ENCODE measurements around the gene HOXA4.

Gene HOXA4

DNA sequence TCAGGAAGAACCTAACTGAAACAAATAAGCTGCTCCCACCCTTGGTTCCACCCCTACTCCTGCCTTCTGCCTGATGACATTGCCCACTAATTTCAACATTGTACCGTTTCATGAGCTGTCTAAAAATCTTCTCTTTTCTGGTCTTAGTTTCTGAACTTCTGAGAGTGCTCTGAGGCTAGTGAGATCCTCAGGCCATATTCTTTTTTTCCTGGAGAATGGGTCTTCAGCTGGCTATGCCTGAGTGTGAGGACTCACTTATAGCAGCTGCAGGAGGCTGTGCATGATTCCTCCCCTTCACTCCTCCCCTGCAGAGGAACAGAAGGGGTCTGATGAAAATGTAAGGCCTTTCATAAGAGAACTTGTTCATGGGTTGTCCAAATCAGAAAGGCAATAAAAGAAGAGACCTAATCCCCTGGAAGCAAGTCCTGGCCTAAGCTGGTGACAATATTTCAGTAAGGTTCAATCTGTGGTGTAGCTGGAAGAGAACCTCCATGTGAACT, 11.1 kb downstream of the HOXA4 start:
- DNase-seq (ENCODE audit: insufficient read length, low spot score) (no peak), FAIRE-seq (no peak)
- TF ChIP-seq SPI1 (IDR thresholded peaks at IDR 0.05; ENCODE audit: low read depth, low read length) (no peak), POU2F2 (IDR thresholded peaks at IDR 0.05; ENCODE audit: low read depth, low read length) (no peak), POLR2A (IDR thresholded peaks at IDR 0.05; ENCODE audit: low read depth, low read length) (no peak), POLR2AphosphoS5 (IDR thresholded peaks at IDR 0.05; ENCODE audit: low read depth, low read length) (no peak), TAF1 (IDR thresholded peaks at IDR 0.05; ENCODE audit: low read depth, low read length) (no peak), PAX5 (IDR thresholded peaks at IDR 0.05; ENCODE audit: insufficient read depth, low read length, severe bottlenecking) (no peak)

- TF ChIP-seq POU2F2 (IDR thresholded peaks at IDR 0.05; ENCODE audit: low read depth, low read length), result no peak
- no peak for TF ChIP-seq SPI1 (IDR thresholded peaks at IDR 0.05; ENCODE audit: low read depth, low read length)
- TF ChIP-seq TAF1 (IDR thresholded peaks at IDR 0.05; ENCODE audit: low read depth, low read length), result no peak
- TF ChIP-seq PAX5 (IDR thresholded peaks at IDR 0.05; ENCODE audit: insufficient read depth, low read length, severe bottlenecking), result no peak
- TF ChIP-seq POLR2A (IDR thresholded peaks at IDR 0.05; ENCODE audit: low read depth, low read length), result no peak
- no peak for TF ChIP-seq POLR2AphosphoS5 (IDR thresholded peaks at IDR 0.05; ENCODE audit: low read depth, low read length)
- no peak for DNase-seq (ENCODE audit: insufficient read length, low spot score)
- FAIRE-seq, result no peak
Observed at GRCh38 chr7:27118580-27118979, 12.0 kb downstream of the HOXA4 start.

- FAIRE-seq, result no peak
- no peak for TF ChIP-seq POLR2AphosphoS5 (IDR thresholded peaks at IDR 0.05; ENCODE audit: low read depth, low read length)
- no peak for TF ChIP-seq POLR2A (IDR thresholded peaks at IDR 0.05; ENCODE audit: low read depth, low read length)
- TF ChIP-seq TAF1 (IDR thresholded peaks at IDR 0.05; ENCODE audit: low read depth, low read length), result no peak
- TF ChIP-seq POU2F2 (IDR thresholded peaks at IDR 0.05; ENCODE audit: low read depth, low read length), result no peak
- no peak for TF ChIP-seq SPI1 (IDR thresholded peaks at IDR 0.05; ENCODE audit: low read depth, low read length)
- TF ChIP-seq PAX5 (IDR thresholded peaks at IDR 0.05; ENCODE audit: insufficient read depth, low read length, severe bottlenecking), result no peak
- no peak for DNase-seq (ENCODE audit: insufficient read length, low spot score)
Observed at GRCh38 chr7:27117887-27118491, 12.6 kb downstream of the HOXA4 start.

- FAIRE-seq (no peak), DNase-seq (ENCODE audit: insufficient read length, low spot score) (no peak)
- TF ChIP-seq POU2F2 (IDR thresholded peaks at IDR 0.05; ENCODE audit: low read depth, low read length), result no peak
- no peak for TF ChIP-seq PAX5 (IDR thresholded peaks at IDR 0.05; ENCODE audit: insufficient read depth, low read length, severe bottlenecking)
- TF ChIP-seq POLR2A (IDR thresholded peaks at IDR 0.05; ENCODE audit: low read depth, low read length), result no peak
- TF ChIP-seq POLR2AphosphoS5 (IDR thresholded peaks at IDR 0.05; ENCODE audit: low read depth, low read length), result no peak
- no peak for TF ChIP-seq SPI1 (IDR thresholded peaks at IDR 0.05; ENCODE audit: low read depth, low read length)
- TF ChIP-seq TAF1 (IDR thresholded peaks at IDR 0.05; ENCODE audit: low read depth, low read length), result no peak
Observed at GRCh38 chr7:27116962-27117886, 13.3 kb downstream of the HOXA4 start.

DNA sequence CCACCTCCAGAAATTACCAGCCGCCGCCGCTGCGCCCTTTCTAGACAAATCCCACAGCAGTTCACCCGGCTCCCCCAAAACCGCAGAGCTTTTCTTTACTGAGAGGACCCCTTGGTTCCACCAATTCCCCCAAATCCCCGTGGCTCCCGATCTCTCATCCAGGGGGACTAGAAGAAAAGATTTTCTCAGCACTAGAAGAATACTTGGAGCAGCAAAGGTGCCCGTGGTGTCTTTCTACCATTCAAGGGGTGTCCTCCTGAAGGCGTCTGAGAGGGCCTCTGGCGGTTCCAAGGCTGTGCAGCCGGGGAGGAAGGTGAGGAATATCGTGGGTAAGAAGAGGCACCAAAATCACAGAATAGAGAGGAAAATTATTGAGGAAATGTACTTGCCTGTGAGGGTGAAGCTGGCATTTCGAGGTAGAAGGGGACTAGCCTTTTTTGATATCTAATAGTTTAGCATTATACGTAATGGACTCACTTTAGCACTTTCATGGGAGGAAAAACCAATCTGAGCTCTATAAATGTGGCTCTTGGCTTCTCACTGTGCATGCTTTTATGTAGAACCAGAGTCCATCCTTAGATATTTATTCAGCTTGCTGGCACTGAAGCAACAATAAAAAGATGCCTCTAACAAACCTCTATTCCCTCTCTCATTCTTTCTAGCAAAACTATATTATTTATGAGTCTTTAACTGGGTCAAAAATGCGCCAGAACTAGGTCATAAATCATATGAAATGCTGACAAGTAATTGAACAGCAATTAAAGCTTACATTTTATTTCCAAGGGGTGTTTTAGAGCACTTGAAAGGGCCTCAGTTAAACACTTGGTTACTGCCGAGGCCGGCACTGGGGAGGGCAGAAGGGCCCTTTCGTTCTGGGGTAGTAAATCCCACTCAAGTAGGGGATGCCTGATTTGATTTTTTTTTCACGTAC, 14.3 kb downstream of the HOXA4 start:
- FAIRE-seq, result no peak

DNA sequence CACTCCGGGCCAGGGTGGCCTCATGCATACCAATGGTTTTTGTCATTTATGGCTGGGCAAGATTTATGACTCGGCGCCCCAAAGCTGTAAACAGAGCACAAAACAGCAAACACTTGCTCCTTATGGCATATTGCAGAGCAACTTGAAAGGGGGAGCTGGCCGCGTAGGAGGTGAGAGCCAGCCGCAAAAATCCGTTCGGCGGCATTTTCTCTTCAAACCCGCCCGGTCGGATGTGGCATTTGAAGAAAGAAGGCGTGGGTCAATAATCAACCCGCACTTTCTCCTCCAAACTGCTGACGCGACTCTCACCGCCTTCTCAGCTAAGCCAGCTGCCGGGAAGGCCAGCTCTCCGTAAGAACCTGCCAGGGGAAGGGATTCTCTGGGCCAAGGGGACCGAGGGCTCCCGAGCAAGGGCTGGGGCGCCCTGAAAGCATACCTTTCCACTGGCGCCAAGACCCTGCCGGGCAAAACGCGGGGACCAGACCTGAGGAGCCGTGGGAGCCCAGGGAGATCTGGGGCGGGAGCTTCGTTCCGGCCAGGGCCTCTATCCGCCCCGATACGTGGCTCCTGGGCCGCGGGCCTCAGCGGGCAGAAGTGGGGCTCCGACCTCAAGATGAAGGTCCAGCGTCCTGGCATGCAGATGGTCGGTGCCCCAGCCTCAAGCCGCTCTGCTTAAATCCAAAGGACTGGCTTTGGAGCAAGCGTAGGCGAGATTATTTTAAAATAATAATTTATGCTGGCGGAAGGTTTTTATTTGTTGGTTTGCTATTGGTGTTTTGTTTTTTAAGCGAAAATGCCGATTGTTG, 15.1 kb downstream of the HOXA4 start:
- DNase-seq (ENCODE audit: insufficient read length, low spot score) (no peak), FAIRE-seq (no peak)
- TF ChIP-seq PAX5 (IDR thresholded peaks at IDR 0.05; ENCODE audit: insufficient read depth, low read length, severe bottlenecking), result no peak

More for the DNA sequence above, 14.3 kb downstream of the HOXA4 start:
- DNase-seq (ENCODE audit: insufficient read length, low spot score), result no peak
- TF ChIP-seq TAF1 (IDR thresholded peaks at IDR 0.05; ENCODE audit: low read depth, low read length) (no peak), POU2F2 (IDR thresholded peaks at IDR 0.05; ENCODE audit: low read depth, low read length) (no peak), POLR2AphosphoS5 (IDR thresholded peaks at IDR 0.05; ENCODE audit: low read depth, low read length) (no peak), SPI1 (IDR thresholded peaks at IDR 0.05; ENCODE audit: low read depth, low read length) (no peak), POLR2A (IDR thresholded peaks at IDR 0.05; ENCODE audit: low read depth, low read length) (no peak), PAX5 (IDR thresholded peaks at IDR 0.05; ENCODE audit: insufficient read depth, low read length, severe bottlenecking) (no peak)

GRCh38 chr7:27114881-27115220, 15.7 kb downstream of the HOXA4 start:
- FAIRE-seq (no peak), DNase-seq (ENCODE audit: insufficient read length, low spot score) (no peak)
- TF ChIP-seq SPI1 (IDR thresholded peaks at IDR 0.05; ENCODE audit: low read depth, low read length), result no peak
- no peak for TF ChIP-seq POLR2AphosphoS5 (IDR thresholded peaks at IDR 0.05; ENCODE audit: low read depth, low read length)
- no peak for TF ChIP-seq PAX5 (IDR thresholded peaks at IDR 0.05; ENCODE audit: insufficient read depth, low read length, severe bottlenecking)
- no peak for TF ChIP-seq POLR2A (IDR thresholded peaks at IDR 0.05; ENCODE audit: low read depth, low read length)
- TF ChIP-seq TAF1 (IDR thresholded peaks at IDR 0.05; ENCODE audit: low read depth, low read length), result no peak
- TF ChIP-seq POU2F2 (IDR thresholded peaks at IDR 0.05; ENCODE audit: low read depth, low read length), result no peak

GRCh38 chr7:27113991-27114769, 16.4 kb downstream of the HOXA4 start:
- no peak for DNase-seq (ENCODE audit: insufficient read length, low spot score)
- no peak for FAIRE-seq
- TF ChIP-seq POLR2AphosphoS5 (IDR thresholded peaks at IDR 0.05; ENCODE audit: low read depth, low read length), result no peak
- TF ChIP-seq SPI1 (IDR thresholded peaks at IDR 0.05; ENCODE audit: low read depth, low read length), result no peak
- no peak for TF ChIP-seq POLR2A (IDR thresholded peaks at IDR 0.05; ENCODE audit: low read depth, low read length)
- no peak for TF ChIP-seq POU2F2 (IDR thresholded peaks at IDR 0.05; ENCODE audit: low read depth, low read length)
- TF ChIP-seq PAX5 (IDR thresholded peaks at IDR 0.05; ENCODE audit: insufficient read depth, low read length, severe bottlenecking), result no peak
- TF ChIP-seq TAF1 (IDR thresholded peaks at IDR 0.05; ENCODE audit: low read depth, low read length), result no peak
